ENCODE measurements around the gene PCED1A.
A peak's percentile ranks its signal among the peaks of the same experiment; 100 is the strongest.

The PCED1A gene

DNA sequence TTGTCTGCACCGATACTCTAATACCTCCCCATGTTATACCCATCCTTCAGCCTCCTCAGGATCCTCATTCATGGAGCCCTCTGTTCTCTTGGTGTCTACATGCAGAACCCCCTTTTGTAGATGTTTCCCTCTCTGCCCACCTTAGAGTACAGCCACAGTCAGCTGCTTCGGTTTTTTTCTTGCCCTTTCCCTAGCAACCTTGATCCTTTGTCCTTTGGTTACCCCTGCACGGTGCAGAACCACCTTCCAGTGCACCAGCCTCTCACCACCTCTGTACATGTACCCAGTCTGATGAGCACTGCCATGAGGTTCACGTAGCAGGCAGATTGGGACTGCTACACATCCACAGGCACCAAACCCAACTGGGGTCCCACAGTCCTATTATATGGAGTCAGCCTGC is 7.3 kb upstream of the PCED1A start:
- no peak for DNase-seq (ENCODE audit: low read depth)
- TF ChIP-seq, protein P1, sequence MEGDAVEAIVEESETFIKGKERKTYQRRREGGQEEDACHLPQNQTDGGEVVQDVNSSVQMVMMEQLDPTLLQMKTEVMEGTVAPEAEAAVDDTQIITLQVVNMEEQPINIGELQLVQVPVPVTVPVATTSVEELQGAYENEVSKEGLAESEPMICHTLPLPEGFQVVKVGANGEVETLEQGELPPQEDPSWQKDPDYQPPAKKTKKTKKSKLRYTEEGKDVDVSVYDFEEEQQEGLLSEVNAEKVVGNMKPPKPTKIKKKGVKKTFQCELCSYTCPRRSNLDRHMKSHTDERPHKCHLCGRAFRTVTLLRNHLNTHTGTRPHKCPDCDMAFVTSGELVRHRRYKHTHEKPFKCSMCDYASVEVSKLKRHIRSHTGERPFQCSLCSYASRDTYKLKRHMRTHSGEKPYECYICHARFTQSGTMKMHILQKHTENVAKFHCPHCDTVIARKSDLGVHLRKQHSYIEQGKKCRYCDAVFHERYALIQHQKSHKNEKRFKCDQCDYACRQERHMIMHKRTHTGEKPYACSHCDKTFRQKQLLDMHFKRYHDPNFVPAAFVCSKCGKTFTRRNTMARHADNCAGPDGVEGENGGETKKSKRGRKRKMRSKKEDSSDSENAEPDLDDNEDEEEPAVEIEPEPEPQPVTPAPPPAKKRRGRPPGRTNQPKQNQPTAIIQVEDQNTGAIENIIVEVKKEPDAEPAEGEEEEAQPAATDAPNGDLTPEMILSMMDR (IDR thresholded peaks at IDR 0.05; ENCODE audit: insufficient read depth, low read depth, low read length, missing control alignments) = no peak
- no peak overlapping the region for H3K4me3 ChIP-seq (ENCODE audit: low read depth, low read length)

DNA sequence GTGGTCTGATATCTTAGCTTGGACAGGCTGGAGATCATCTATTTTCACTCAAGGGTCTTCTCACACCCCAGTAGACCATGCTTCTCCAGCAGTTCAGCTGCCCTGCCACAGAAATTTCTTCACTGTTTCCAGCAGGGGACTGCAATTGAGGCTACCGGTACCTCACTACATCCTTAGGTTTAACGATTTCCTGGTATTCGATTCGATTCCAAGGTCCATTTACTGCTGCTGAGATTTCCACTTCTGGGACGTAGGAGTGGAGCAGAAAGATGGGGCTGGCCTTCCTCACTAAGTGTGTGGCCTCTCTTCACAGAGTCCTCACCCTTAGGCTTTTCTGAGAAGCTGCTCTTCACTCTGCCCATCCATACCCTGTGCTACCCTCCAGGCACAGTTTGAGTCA is 6.2 kb upstream of the PCED1A start:
- H3K4me3 ChIP-seq (ENCODE audit: low read depth, low read length) = no peak overlapping the region
- DNase-seq (ENCODE audit: low read depth) = no peak
- TF ChIP-seq, protein P1 (IDR thresholded peaks at IDR 0.05; ENCODE audit: insufficient read depth, low read depth, low read length, missing control alignments) = no peak

GRCh38 chr20:2845607-2846006 is 5.2 kb upstream of the PCED1A start:
- no peak overlapping the region for H3K4me3 ChIP-seq (ENCODE audit: low read depth, low read length)
- DNase-seq (ENCODE audit: low read depth) = no peak
- TF ChIP-seq, protein P1 (IDR thresholded peaks at IDR 0.05; ENCODE audit: insufficient read depth, low read depth, low read length, missing control alignments) = no peak

- peak; percentile 51 for DNase-seq (ENCODE audit: low read depth)
- TF ChIP-seq, protein P1 (IDR thresholded peaks at IDR 0.05; ENCODE audit: insufficient read depth, low read depth, low read length, missing control alignments) = no peak
- peak overlapping the region; percentile 99 for H3K4me3 ChIP-seq (ENCODE audit: low read depth, low read length)
Measured at GRCh38 chr20:2840967-2841531, 594 bp upstream of the PCED1A start.

DNA sequence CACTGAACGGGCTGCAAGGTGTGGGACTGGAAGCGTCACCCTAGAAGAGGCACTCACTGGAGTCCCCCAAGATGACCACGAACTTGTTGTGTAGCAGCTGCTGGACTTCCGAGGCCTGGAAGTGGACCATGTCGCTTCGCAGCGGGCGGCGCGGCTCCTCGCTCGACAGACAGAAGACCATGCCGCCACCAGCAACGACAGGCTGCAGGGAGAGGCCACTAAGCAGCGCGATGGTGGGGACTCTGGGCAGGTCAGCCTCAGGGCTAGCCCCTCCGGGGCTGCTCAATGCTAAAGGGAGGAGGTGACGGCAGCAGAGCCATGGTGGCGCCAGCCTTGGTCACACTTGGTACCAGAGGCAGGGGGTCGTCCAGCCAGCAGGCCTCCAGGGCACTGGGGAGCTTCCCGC is 720 bp downstream of the PCED1A start:
- no peak for DNase-seq (ENCODE audit: low read depth)
- peak overlapping the region; percentile 99 for H3K4me3 ChIP-seq (ENCODE audit: low read depth, low read length)
- TF ChIP-seq, protein P1 (IDR thresholded peaks at IDR 0.05; ENCODE audit: insufficient read depth, low read depth, low read length, missing control alignments) = no peak

DNA sequence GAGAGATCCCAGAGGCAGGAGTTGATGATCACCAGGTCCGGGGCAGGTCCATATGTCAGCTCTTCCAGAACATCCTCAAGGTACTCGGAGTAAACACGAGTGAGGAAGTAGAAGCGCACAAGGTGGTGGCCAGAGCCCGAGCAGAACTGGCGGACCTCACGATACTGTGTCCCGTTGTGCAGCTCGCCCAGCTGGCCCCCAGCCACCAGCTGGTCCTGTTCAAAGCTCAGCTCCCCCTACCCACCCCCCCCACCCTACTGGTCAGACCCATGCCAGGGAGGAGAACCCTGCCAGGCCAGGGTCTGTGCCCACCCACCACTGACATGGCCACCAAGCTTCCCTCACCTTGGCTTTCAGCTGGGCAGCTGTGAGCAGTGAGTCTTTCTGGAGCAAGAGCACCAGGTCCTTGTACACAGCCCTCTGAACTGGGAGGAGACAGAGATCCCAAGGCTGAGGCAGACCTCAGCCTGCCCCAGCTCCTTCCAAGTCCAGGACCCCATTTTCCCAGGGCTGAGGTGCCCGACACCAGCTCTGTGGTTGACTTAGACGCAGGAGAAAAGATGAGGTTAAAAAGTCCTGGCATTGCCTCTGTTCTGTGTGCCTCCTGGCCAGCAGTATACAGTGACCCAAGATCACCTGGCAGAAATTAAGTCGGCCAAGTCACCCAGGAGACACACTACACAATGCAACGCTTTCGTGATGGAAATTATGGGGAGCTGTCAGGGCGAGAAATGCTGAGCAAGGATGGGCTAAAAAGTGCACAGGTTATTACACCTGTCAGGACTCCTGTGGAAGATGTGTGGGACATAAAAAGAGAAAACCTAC is 1.4 kb downstream of the PCED1A start:
- DNase-seq (ENCODE audit: low read depth) = no peak
- TF ChIP-seq, protein P1 (IDR thresholded peaks at IDR 0.05; ENCODE audit: insufficient read depth, low read depth, low read length, missing control alignments) = no peak
- H3K4me3 ChIP-seq (ENCODE audit: low read depth, low read length) = no peak overlapping the region

All from GM12865 (cell line).